ENCODE measurements around the gene C18orf63. TPM values are rescaled to one million over a fixed set of nuclear protein-coding genes. Genes with fewer than 3 reads are reported as not detected.

The C18orf63 gene
- total RNA-seq, 2 experiments from 2014 or later = not detected

GRCh38 chr18:74389991-74390390, 74.4 kb downstream of the C18orf63 start:
- Mint-ChIP-seq H3K9me3 (no peaks in the 10 kb centered on the region), H3K36me3 (no peaks in the 10 kb centered on the region), H3K4me1 (ENCODE audit: low read depth) (peaks cover 13% of the 10 kb centered on the region), H3K4me3 (no peak overlapping the region), H3K27ac (no peak overlapping the region), H3K27me3 (peaks cover 10% of the 10 kb centered on the region)
- ChIA-PET CTCF (no interaction called here), POLR2A (no interaction called here)
- intact Hi-C loops (cut with micrococcal nuclease) = loop anchor here (2.0 kb wide), 1 partner anchor 17 kb away; no protein-coding TSS in a partner anchor
- DNase-seq = no peak

- Mint-ChIP-seq H3K9me3 (no peaks in the 10 kb centered on the region), H3K27me3 (peaks cover 10% of the 10 kb centered on the region), H3K4me1 (ENCODE audit: low read depth) (peaks cover 13% of the 10 kb centered on the region), H3K36me3 (no peaks in the 10 kb centered on the region), H3K27ac (no peak overlapping the region), H3K4me3 (no peak overlapping the region)
- POLR2A ChIA-PET = interaction anchor here (0.7 kb wide), 1 partner anchor 58 kb away, joined by 3 read pairs; no protein-coding TSS in a partner anchor
- intact Hi-C loops (cut with micrococcal nuclease) = loop anchor here (2.0 kb wide), 1 partner anchor 18 kb away; no protein-coding TSS in a partner anchor
- no peak for DNase-seq
- CTCF ChIA-PET = interaction anchor here (1.0 kb wide), 1 partner anchor 37 kb away, joined by 3 read pairs; no protein-coding TSS in a partner anchor
Measured at GRCh38 chr18:74390900-74391299, 75.3 kb downstream of the C18orf63 start.

GRCh38 chr18:74392323-74392722, 76.7 kb downstream of the C18orf63 start:
- Mint-ChIP-seq H3K4me3 (no peak overlapping the region), H3K27me3 (peaks cover 10% of the 10 kb centered on the region), H3K9me3 (no peaks in the 10 kb centered on the region), H3K4me1 (ENCODE audit: low read depth) (peaks cover 13% of the 10 kb centered on the region), H3K27ac (no peak overlapping the region), H3K36me3 (no peaks in the 10 kb centered on the region)
- ChIA-PET CTCF (no interaction called here), POLR2A (no interaction called here)
- intact Hi-C loops (cut with micrococcal nuclease) = no loop called here
- no peak for DNase-seq

GRCh38 chr18:74395006-74395405, 79.4 kb downstream of the C18orf63 start:
- no peaks in the 10 kb centered on the region for H3K36me3 Mint-ChIP-seq
- intact Hi-C loops (cut with micrococcal nuclease) = no loop called here
- no peak overlapping the region for H3K27ac Mint-ChIP-seq
- peaks cover 9% of the 10 kb centered on the region for H3K4me1 Mint-ChIP-seq (ENCODE audit: low read depth)
- no peak for DNase-seq
- no peak overlapping the region for H3K4me3 Mint-ChIP-seq
- no peaks in the 10 kb centered on the region for H3K9me3 Mint-ChIP-seq
- ChIA-PET CTCF (no interaction called here), POLR2A (no interaction called here)
- H3K27me3 Mint-ChIP-seq = peaks cover 16% of the 10 kb centered on the region

- no peaks in the 10 kb centered on the region for H3K9me3 Mint-ChIP-seq
- no peaks in the 10 kb centered on the region for H3K36me3 Mint-ChIP-seq
- H3K27me3 Mint-ChIP-seq = peaks cover 16% of the 10 kb centered on the region
- peaks cover 6% of the 10 kb centered on the region for H3K4me1 Mint-ChIP-seq (ENCODE audit: low read depth)
- POLR2A ChIA-PET = no interaction called here
- H3K27ac Mint-ChIP-seq = no peak overlapping the region
- H3K4me3 Mint-ChIP-seq = no peak overlapping the region
- no peak for DNase-seq
- CTCF ChIA-PET = no interaction called here
- intact Hi-C loops (cut with micrococcal nuclease) = no loop called here
Measured at GRCh38 chr18:74395648-74396154, 80.1 kb downstream of the C18orf63 start.

GRCh38 chr18:74396171-74397169, 80.8 kb downstream of the C18orf63 start:
- Mint-ChIP-seq H3K4me3 (no peak overlapping the region), H3K9me3 (no peaks in the 10 kb centered on the region), H3K4me1 (ENCODE audit: low read depth) (peaks cover 2% of the 10 kb centered on the region), H3K27ac (no peak overlapping the region), H3K27me3 (peaks cover 16% of the 10 kb centered on the region), H3K36me3 (no peaks in the 10 kb centered on the region)
- POLR2A ChIA-PET = no interaction called here
- CTCF ChIA-PET = no interaction called here
- no peak for DNase-seq
- intact Hi-C loops (cut with micrococcal nuclease) = no loop called here

- intact Hi-C loops (cut with micrococcal nuclease) = no loop called here
- peaks cover 14% of the 10 kb centered on the region for H3K27me3 Mint-ChIP-seq
- H3K27ac Mint-ChIP-seq = no peak overlapping the region
- ChIA-PET POLR2A (no interaction called here), CTCF (no interaction called here)
- no peak for DNase-seq
- H3K36me3 Mint-ChIP-seq = no peaks in the 10 kb centered on the region
- H3K9me3 Mint-ChIP-seq = no peaks in the 10 kb centered on the region
- H3K4me3 Mint-ChIP-seq = no peak overlapping the region
- peaks cover 2% of the 10 kb centered on the region for H3K4me1 Mint-ChIP-seq (ENCODE audit: low read depth)
Measured at GRCh38 chr18:74397572-74397971, 81.9 kb downstream of the C18orf63 start.

GRCh38 chr18:74399091-74399887, 83.7 kb downstream of the C18orf63 start:
- Mint-ChIP-seq H3K9me3 (no peaks in the 10 kb centered on the region), H3K4me3 (no peak overlapping the region), H3K4me1 (ENCODE audit: low read depth) (peaks cover 2% of the 10 kb centered on the region), H3K36me3 (no peaks in the 10 kb centered on the region), H3K27ac (no peak overlapping the region), H3K27me3 (peaks cover 10% of the 10 kb centered on the region)
- ChIA-PET POLR2A (no interaction called here), CTCF (no interaction called here)
- intact Hi-C loops (cut with micrococcal nuclease) = no loop called here
- DNase-seq = no peak

GRCh38 chr18:74400813-74401212, 85.2 kb downstream of the C18orf63 start:
- H3K36me3 Mint-ChIP-seq = no peaks in the 10 kb centered on the region
- peaks cover 2% of the 10 kb centered on the region for H3K4me1 Mint-ChIP-seq (ENCODE audit: low read depth)
- no peak overlapping the region for H3K27ac Mint-ChIP-seq
- ChIA-PET POLR2A (no interaction called here), CTCF (no interaction called here)
- intact Hi-C loops (cut with micrococcal nuclease) = no loop called here
- DNase-seq = no peak
- no peaks in the 10 kb centered on the region for H3K9me3 Mint-ChIP-seq
- H3K4me3 Mint-ChIP-seq = no peak overlapping the region
- H3K27me3 Mint-ChIP-seq = peaks cover 5% of the 10 kb centered on the region

- no peaks in the 10 kb centered on the region for H3K36me3 Mint-ChIP-seq
- H3K4me1 Mint-ChIP-seq (ENCODE audit: low read depth) = peaks cover 8% of the 10 kb centered on the region
- H3K27me3 Mint-ChIP-seq = peaks cover 5% of the 10 kb centered on the region
- ChIA-PET CTCF (no interaction called here), POLR2A (no interaction called here)
- H3K4me3 Mint-ChIP-seq = no peak overlapping the region
- no peaks in the 10 kb centered on the region for H3K9me3 Mint-ChIP-seq
- DNase-seq = no peak
- intact Hi-C loops (cut with micrococcal nuclease) = no loop called here
- no peak overlapping the region for H3K27ac Mint-ChIP-seq
Measured at GRCh38 chr18:74402806-74403433, 87.3 kb downstream of the C18orf63 start.

GRCh38 chr18:74407888-74408287, 92.2 kb downstream of the C18orf63 start:
- no peaks in the 10 kb centered on the region for H3K36me3 Mint-ChIP-seq
- H3K27ac Mint-ChIP-seq = no peak overlapping the region
- intact Hi-C loops (cut with micrococcal nuclease) = no loop called here
- peak overlapping the region; percentile 45 for H3K4me3 Mint-ChIP-seq
- peaks cover 5% of the 10 kb centered on the region for H3K27me3 Mint-ChIP-seq
- DNase-seq = no peak
- ChIA-PET POLR2A (no interaction called here), CTCF (no interaction called here)
- H3K4me1 Mint-ChIP-seq (ENCODE audit: low read depth) = peaks cover 11% of the 10 kb centered on the region
- no peaks in the 10 kb centered on the region for H3K9me3 Mint-ChIP-seq
